D721Med (cell line): ENCODE measurements around the gene UNC5C.

Experiments
- DNase-seq: peaks from one replicate; pipeline ENCODE4 v3.0.0; 2011; ENCODE audit warnings: low spot score; ENCODE audit not compliant: insufficient read length
- FAIRE-seq: peaks from 2 replicates; lab custom pipeline; 2011; peaks lifted over from hg19 to GRCh38; lab: Jason Lieb, UNC
- TF ChIP-seq, protein P1 (sequence below): IDR thresholded peaks from 2 replicates; pipeline ENCODE4 v1.5.1; 2012; ENCODE audit warnings: mild to moderate bottlenecking, control low read depth; ENCODE audit not compliant: insufficient read depth; ENCODE audit errors: missing control alignments

UNC5C gene

DNA sequence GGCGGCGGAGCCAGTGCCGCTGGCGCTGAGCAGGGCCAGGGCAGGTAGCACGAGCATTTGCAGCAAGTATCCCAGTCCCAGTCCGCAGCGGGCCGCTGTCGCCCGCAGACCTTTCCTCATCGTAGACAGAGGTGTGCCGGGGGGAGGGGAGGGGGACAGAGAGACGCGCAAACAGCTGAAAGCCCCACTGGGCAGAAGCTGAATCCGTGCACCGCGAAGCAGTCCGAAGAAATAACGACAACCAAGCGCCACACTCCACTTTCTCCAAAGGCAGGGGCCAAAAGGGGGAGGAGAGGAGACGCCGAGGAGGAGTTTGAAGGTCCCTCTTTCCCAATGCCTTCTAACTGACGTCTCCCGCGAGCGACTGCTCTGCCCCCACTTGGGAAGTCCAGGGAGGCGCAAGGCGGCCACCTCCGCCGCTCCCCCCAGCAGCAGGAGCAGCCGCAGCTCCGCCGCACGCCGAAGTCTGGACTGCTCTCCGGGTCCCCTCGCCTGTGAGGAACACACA lies at the start of gene UNC5C:
TSS of gene UNC5C (minus strand) at position 236 of the 508 bp plus-strand sequence.
- FAIRE-seq: no peak
- peak; percentile 16 for DNase-seq
- TF ChIP-seq, protein P1, sequence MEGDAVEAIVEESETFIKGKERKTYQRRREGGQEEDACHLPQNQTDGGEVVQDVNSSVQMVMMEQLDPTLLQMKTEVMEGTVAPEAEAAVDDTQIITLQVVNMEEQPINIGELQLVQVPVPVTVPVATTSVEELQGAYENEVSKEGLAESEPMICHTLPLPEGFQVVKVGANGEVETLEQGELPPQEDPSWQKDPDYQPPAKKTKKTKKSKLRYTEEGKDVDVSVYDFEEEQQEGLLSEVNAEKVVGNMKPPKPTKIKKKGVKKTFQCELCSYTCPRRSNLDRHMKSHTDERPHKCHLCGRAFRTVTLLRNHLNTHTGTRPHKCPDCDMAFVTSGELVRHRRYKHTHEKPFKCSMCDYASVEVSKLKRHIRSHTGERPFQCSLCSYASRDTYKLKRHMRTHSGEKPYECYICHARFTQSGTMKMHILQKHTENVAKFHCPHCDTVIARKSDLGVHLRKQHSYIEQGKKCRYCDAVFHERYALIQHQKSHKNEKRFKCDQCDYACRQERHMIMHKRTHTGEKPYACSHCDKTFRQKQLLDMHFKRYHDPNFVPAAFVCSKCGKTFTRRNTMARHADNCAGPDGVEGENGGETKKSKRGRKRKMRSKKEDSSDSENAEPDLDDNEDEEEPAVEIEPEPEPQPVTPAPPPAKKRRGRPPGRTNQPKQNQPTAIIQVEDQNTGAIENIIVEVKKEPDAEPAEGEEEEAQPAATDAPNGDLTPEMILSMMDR: peak; percentile 1

DNA sequence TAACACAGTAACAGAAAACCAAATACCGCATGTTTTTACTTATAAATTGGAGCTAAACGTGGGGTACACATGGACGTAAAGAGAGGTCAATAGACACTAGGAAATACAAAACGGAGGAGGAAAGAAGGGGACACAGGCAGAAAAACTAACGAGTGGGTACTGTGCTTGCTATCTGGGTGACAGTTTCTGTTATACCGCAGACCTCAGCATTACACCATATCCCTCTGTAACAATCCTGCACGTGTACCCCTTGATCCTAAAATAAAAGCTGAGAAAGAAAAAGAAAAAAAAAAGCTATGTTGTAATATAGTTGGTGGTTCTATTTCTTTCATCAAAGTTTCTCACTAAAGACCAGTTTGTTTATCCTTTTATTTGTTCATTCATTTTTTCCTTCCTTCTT lies 47.9 kb upstream of the UNC5C start:
- TF ChIP-seq, protein P1: no peak
- FAIRE-seq: no peak
- no peak for DNase-seq

DNA sequence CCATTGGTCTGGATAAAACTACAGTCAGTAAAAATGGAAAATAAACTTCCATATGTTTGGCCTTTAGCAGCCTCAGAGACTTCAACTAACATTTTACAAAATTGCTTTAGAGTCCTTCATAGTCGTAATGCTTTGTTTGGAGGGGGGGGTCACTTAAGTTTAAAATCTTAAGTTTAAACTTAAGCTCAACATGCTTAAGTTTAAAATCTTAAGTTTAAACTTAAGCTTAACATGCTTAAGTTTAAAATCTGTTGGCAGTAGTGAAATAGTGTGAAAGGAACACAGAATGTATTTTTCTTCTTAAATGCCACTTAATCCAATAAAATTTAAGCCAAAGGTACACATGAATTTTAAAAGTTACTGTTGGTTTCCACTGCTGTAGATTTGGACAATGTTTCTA lies 45.9 kb upstream of the UNC5C start:
- no peak for DNase-seq
- TF ChIP-seq, protein P1: no peak
- no peak for FAIRE-seq

DNA sequence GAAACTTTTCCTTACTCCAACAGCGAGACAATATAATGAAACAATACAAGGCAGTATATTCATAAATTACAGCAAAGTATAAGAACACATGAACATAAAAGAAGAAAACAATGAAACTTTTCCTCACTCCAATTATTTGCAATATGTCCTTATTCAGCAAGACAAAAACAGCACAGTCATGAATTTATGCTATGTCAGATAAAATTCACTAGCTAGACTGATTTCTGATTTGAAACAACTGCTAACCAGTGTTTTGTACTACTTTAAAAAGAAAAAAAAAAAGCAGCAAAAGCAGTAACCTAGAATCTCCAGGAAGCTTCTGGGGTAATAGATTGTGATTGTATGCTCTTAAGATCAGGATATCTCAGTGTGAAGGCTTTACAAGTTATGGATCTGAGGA lies 45.2 kb upstream of the UNC5C start:
- TF ChIP-seq, protein P1: no peak
- no peak for FAIRE-seq

DNA sequence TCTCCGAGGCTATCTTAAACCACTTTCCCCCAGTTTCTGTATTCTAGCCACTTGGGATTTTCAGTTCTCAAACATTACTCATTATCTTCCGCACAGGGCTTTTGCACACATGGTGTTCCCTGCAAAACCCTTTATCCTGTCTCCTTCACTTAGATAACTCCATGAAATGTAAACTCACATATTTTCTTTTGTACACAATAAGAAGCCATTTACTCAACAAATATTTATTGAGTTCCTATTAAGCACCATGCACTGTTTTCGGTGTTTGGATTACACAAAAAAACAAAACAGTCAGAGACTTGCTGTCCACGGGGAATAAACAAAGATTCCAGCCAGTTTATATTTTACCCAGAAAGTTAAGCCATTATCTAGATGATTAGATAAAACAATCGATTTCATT lies 42.5 kb upstream of the UNC5C start:
- FAIRE-seq (no peak), DNase-seq (no peak)

More for the DNA sequence above, 45.2 kb upstream of the UNC5C start:
- DNase-seq: no peak

DNA sequence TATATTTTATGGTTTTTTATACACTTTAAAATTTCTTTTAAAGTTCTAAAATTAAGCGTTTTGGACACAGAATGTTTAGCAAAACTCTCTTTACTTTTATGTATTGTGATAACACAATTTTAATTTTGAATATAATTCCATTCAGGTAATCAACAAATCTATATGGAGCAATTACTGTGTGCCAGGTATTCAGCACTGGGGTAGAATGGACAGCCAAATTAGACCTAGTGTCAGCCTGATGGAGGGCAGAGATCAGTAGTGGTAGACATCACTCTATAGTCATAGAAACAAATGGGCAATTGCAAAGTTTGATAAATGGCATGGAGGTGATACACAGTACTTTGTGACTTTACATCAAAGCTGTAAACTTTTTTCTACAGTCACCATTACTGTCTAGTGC lies 41.8 kb upstream of the UNC5C start:
- DNase-seq (no peak), FAIRE-seq (no peak)
- TF ChIP-seq, protein P1: no peak

More for the DNA sequence above, 42.5 kb upstream of the UNC5C start:
- TF ChIP-seq, protein P1: no peak

DNA sequence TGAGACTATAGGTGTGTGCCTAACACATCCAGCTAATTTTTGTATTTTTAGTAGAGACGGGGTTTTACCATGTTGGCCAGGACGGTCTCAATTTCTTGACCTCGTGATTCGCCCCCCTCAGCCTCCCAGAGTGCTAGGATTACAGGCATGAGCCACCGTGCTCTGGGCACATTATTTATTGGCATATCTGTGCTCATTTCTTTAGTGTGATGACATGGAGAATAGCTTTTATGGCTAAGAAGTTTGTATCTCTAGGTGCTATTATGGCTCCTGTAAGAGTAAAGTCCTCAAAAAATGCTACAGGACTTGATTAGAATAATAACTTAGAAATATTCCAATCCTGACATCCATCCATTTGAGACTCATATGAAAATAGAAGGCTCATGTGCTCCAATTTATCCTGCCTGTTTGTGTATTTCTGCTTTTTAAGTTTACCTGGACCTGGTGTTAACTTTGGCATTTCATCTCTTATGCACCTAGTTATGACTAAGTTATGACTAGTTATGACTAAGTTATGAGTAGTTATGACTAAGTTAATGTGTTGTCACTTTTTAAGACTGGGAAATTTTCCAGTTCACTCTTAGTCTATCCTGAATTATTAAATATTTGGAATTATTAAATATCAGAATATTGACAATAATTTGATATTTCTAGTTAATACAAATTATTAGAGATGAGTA lies 36.4 kb upstream of the UNC5C start:
- no peak for DNase-seq
- no peak for FAIRE-seq
- TF ChIP-seq, protein P1: no peak
